Measurements from ENCODE around the gene LPCAT3. TPM values are rescaled to one million over a fixed set of nuclear protein-coding genes. Genes with fewer than 3 reads are reported as not detected.
"Not testable (repeated sequence)": the region's sequence is repeated elsewhere in the genome, so short reads cannot be mapped to it uniquely, and the experiment has no call there.

LPCAT3 gene
- total RNA-seq, 1 donor from 2014 or later: 23.0 TPM

- no peaks in the 10 kb centered on the region for H3K9me3 ChIP-seq
- no peak for DNase-seq (ENCODE audit: low spot score in 2 of 2)
- no peak overlapping the region for H3K27ac ChIP-seq
- intact Hi-C loops (cut with DNase I): no loop called here
- no peaks in the 10 kb centered on the region for H3K4me1 ChIP-seq
- no peak overlapping the region for H3K4me3 ChIP-seq
- TF ChIP-seq CTCF (IDR thresholded peaks at IDR 0.05): no peak
- H3K27me3 ChIP-seq: no peaks in the 10 kb centered on the region
- H3K36me3 ChIP-seq: no peaks in the 10 kb centered on the region
Measured at GRCh38 chr12:7012024-7012607, 6.2 kb downstream of the LPCAT3 start.

- H3K4me3 ChIP-seq; H3K9me3 ChIP-seq; H3K27me3 ChIP-seq; H3K27ac ChIP-seq; H3K36me3 ChIP-seq; DNase-seq (ENCODE audit: low spot score in 2 of 2); intact Hi-C loops (cut with DNase I); H3K4me1 ChIP-seq: not testable (repeated sequence)
Measured at GRCh38 chr12:7011398-7011797, 6.9 kb downstream of the LPCAT3 start.

GRCh38 chr12:7009512-7009911, 8.8 kb downstream of the LPCAT3 start:
- Histone ChIP-seq H3K27ac (no peak overlapping the region), H3K9me3 (no peaks in the 10 kb centered on the region), H3K36me3 (no peaks in the 10 kb centered on the region), H3K4me1 (no peaks in the 10 kb centered on the region), H3K4me3 (no peak overlapping the region), H3K27me3 (no peaks in the 10 kb centered on the region)
- DNase-seq (ENCODE audit: low spot score in 2 of 2): no peak
- no peak for TF ChIP-seq CTCF (IDR thresholded peaks at IDR 0.05)
- intact Hi-C loops (cut with DNase I): no loop called here

- Histone ChIP-seq H3K9me3 (no peaks in the 10 kb centered on the region), H3K27me3 (no peaks in the 10 kb centered on the region), H3K36me3 (no peaks in the 10 kb centered on the region), H3K4me1 (no peaks in the 10 kb centered on the region), H3K4me3 (no peak overlapping the region), H3K27ac (no peak overlapping the region)
- no peak for TF ChIP-seq CTCF (IDR thresholded peaks at IDR 0.05)
- intact Hi-C loops (cut with DNase I): no loop called here
- no peak for DNase-seq (ENCODE audit: low spot score in 2 of 2)
Measured at GRCh38 chr12:7008864-7009263, 9.4 kb downstream of the LPCAT3 start.

GRCh38 chr12:7006639-7007038, 11.6 kb downstream of the LPCAT3 start:
- Histone ChIP-seq H3K4me3 (no peak overlapping the region), H3K9me3 (no peaks in the 10 kb centered on the region), H3K27me3 (no peaks in the 10 kb centered on the region), H3K27ac (no peak overlapping the region), H3K4me1 (no peaks in the 10 kb centered on the region), H3K36me3 (peaks cover 0 to 2% of the 10 kb centered on the region in 2 donors)
- no peak for DNase-seq (ENCODE audit: low spot score in 2 of 2)
- TF ChIP-seq CTCF (IDR thresholded peaks at IDR 0.05): no peak
- intact Hi-C loops (cut with DNase I): no loop called here

- H3K4me3 ChIP-seq: no peak overlapping the region
- intact Hi-C loops (cut with DNase I): no loop called here
- H3K4me1 ChIP-seq: no peaks in the 10 kb centered on the region
- H3K36me3 ChIP-seq: peaks cover 0 to 4% of the 10 kb centered on the region in 2 donors
- no peaks in the 10 kb centered on the region for H3K9me3 ChIP-seq
- no peak for DNase-seq (ENCODE audit: low spot score in 2 of 2)
- no peak for TF ChIP-seq CTCF (IDR thresholded peaks at IDR 0.05)
- H3K27me3 ChIP-seq: no peaks in the 10 kb centered on the region
- no peak overlapping the region for H3K27ac ChIP-seq
Measured at GRCh38 chr12:7005311-7005710, 13.0 kb downstream of the LPCAT3 start.
